Measurements from ENCODE around the gene DUSP14. TPM values are rescaled to one million over a fixed set of nuclear protein-coding genes. Genes with fewer than 3 reads are reported as not detected.

DUSP14 gene
- total and polyA plus RNA-seq, 4 donors: 13.8 to 22.9 (median 16.4) TPM

Other genes starting within 250 kb of the DUSP14 start
- gene C17orf78, start 113.9 kb upstream of the DUSP14 start, total RNA-seq: not detected
- under 1 TPM in 1 of 2 donors, not detected in 1; 0.57 TPM for gene C17orf78, start 113.9 kb upstream of the DUSP14 start, polyA plus RNA-seq (ENCODE audit: insufficient read length in 2 of 2)
- 10 to 100 TPM; 62.3 to 94.4 TPM for gene ACACA, start 83.1 kb upstream of the DUSP14 start, total RNA-seq
- gene ACACA, start 83.1 kb upstream of the DUSP14 start, polyA plus RNA-seq (ENCODE audit: insufficient read length in 2 of 2): 10 to 100 TPM; 80.1 to 80.9 TPM
- 10 to 100 TPM; 26.4 to 40.0 TPM for gene TADA2A, start 83.0 kb upstream of the DUSP14 start, total RNA-seq
- gene TADA2A, start 83.0 kb upstream of the DUSP14 start, polyA plus RNA-seq (ENCODE audit: insufficient read length in 2 of 2): 10 to 100 TPM; 24.8 to 30.6 TPM
- 10 to 100 TPM; 22.6 to 37.0 TPM for gene SYNRG, start 119.5 kb downstream of the DUSP14 start, total RNA-seq
- 10 to 100 TPM; 31.7 to 33.6 TPM for gene SYNRG, start 119.5 kb downstream of the DUSP14 start, polyA plus RNA-seq (ENCODE audit: insufficient read length in 2 of 2)
- 10 to 100 TPM; 29.7 to 33.2 TPM for gene DDX52, start 153.6 kb downstream of the DUSP14 start, total RNA-seq
- 10 to 100 TPM; 24.3 to 26.7 TPM for gene DDX52, start 153.6 kb downstream of the DUSP14 start, polyA plus RNA-seq (ENCODE audit: insufficient read length in 2 of 2)

All from spinal cord (tissue), 4 donors.